ENCODE results near the gene OR1F1. TPM values are rescaled to one million over a fixed set of nuclear protein-coding genes. Genes with fewer than 3 reads are reported as not detected.

Gene OR1F1
- total and polyA plus RNA-seq, 2 of the 8 experiments (the other 6 are each of a cell fraction or from before 2014, with no cell fraction given) = 0.52 to 1.2 TPM

DNA sequence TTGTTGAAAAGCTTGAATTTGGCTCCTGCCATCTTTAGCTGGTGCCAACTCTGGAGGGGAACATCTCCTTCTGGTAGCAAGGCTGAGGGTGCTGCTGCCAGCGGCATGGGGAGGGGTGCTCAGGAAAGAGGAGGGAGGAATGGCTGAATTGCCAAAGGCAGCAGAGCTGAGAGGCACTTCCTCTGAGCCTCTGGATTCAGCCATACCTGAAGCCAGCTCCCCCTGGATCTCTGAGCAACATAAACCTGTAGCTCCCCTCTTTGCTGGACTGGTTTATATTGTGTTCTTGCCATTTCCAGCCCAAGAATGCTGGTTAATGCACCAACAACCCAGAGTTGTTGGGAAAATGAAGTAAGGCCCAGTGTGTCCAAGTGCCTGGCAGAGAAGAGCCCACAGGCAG is 61.0 kb downstream of the OR1F1 start (continued):
- TF ChIP-seq RNF2 (IDR thresholded peaks at IDR 0.05; ENCODE audit: borderline replicate concordance, low read depth, low read length, missing control alignments, poor library complexity, severe bottlenecking) = no peak
- no peak for TF ChIP-seq CEBPB (IDR thresholded peaks at IDR 0.05; ENCODE audit: low read depth, low read length)
- TF ChIP-seq E2F6 (IDR thresholded peaks at IDR 0.05) = no peak
